HEK293 (cell line): ENCODE measurements around the gene ST3GAL5.

ENCODE experiments used
- CTCF ChIA-PET: fragments of 350-600 bp; formaldehyde crosslinking; extraction: SDS; loops from one replicate; lab custom pipeline; 2021; ENCODE audit warnings: antibody characterized with exemption; lab: Yijun Ruan, JAX
- POLR2A ChIA-PET: fragments of 300-600 bp; formaldehyde crosslinking; extraction: SDS; loops from one replicate; lab custom pipeline; 2020; ENCODE audit warnings: antibody characterized with exemption, inconsistent platforms; lab: Yijun Ruan, JAX
- H3K27ac ChIP-seq: fragments of 200-500 bp; sonication (Bioruptor generic); 2 replicates; pipeline ENCODE4 v1.5.1; 2014; ENCODE audit warnings: low read depth, low read length, control low read depth, inconsistent platforms; ENCODE audit errors: extremely low read depth
- H3K36me3 ChIP-seq, 2 experiments: fragments of 200-500 bp in 1 of 2; sonication (Bioruptor generic) in 1 of 2; 1 replicate in 1 of 2; 2 replicates in 1 of 2; pipeline ENCODE4 v1.5.1; 2014 to 2017; ENCODE audit warnings: inconsistent platforms in 2 of 2, low read length in 2 of 2; ENCODE audit not compliant: control insufficient read depth in 2 of 2, insufficient read depth in 1 of 2
- H3K4me1 ChIP-seq: fragments of 200-500 bp; sonication (Bioruptor generic); 2 replicates; pipeline ENCODE4 v1.5.1; 2014; ENCODE audit warnings: mild to moderate bottlenecking, low read length, inconsistent platforms; ENCODE audit not compliant: control insufficient read depth, insufficient read depth
- H3K4me3 ChIP-seq: 2 replicates; pipeline ENCODE4 v1.5.1; 2011; ENCODE audit warnings: low read depth, mild to moderate bottlenecking, control low read depth, low read length, moderate library complexity
- H3K9me3 ChIP-seq: fragments of 200-500 bp; sonication (Bioruptor generic); 2 replicates; pipeline ENCODE4 v1.5.1; 2014; ENCODE audit warnings: low read depth, low read length, inconsistent platforms; ENCODE audit not compliant: control insufficient read depth, insufficient read depth
- KLF9 ChIP-seq: fragments of 450-650 bp; formaldehyde crosslinking; IDR thresholded peaks from 2 replicates; pipeline ENCODE4 v1.5.1; 2016; ENCODE audit warnings: missing biosample characterization, missing genetic modification characterization, low read depth
- OSR2 ChIP-seq: fragments of 450-650 bp; formaldehyde crosslinking; IDR thresholded peaks from 2 replicates; pipeline ENCODE4 v1.5.1; 2016; ENCODE audit warnings: missing biosample characterization, missing genetic modification characterization
- PRDM4 ChIP-seq: fragments of 450-650 bp; formaldehyde crosslinking; IDR thresholded peaks from 2 replicates; pipeline ENCODE4 v1.5.1; 2017; ENCODE audit warnings: missing biosample characterization, missing genetic modification characterization
- TCF7L2 ChIP-seq: IDR thresholded peaks from 2 replicates; pipeline ENCODE4 v1.6.1; 2011; ENCODE audit warnings: low read depth, mild to moderate bottlenecking, inconsistent platforms, low read length, moderate library complexity, borderline replicate concordance
- ZBTB21 ChIP-seq: fragments of 450-650 bp; formaldehyde crosslinking; IDR thresholded peaks from 2 replicates; pipeline ENCODE4 v1.5.1; 2017; ENCODE audit warnings: missing biosample characterization, missing genetic modification characterization
- ZBTB49 ChIP-seq: fragments of 450-650 bp; formaldehyde crosslinking; IDR thresholded peaks from 2 replicates; pipeline ENCODE4 v1.5.1; 2016; ENCODE audit warnings: missing biosample characterization, missing genetic modification characterization, low read depth
- ZNF133 ChIP-seq: fragments of 450-650 bp; formaldehyde crosslinking; IDR thresholded peaks from 2 replicates; pipeline ENCODE4 v1.5.1; 2016; ENCODE audit warnings: missing biosample characterization, missing genetic modification characterization
- ZNF157 ChIP-seq: fragments of 450-650 bp; formaldehyde crosslinking; IDR thresholded peaks from 2 replicates; pipeline ENCODE4 v1.5.1; 2016; ENCODE audit warnings: missing biosample characterization, missing genetic modification characterization
- ZNF404 ChIP-seq: fragments of 450-650 bp; formaldehyde crosslinking; IDR thresholded peaks from 2 replicates; pipeline ENCODE4 v1.5.1; 2017; ENCODE audit warnings: missing biosample characterization, missing genetic modification characterization
- ZNF580 ChIP-seq: fragments of 450-650 bp; formaldehyde crosslinking; IDR thresholded peaks from 2 replicates; pipeline ENCODE4 v1.5.1; 2016; ENCODE audit warnings: missing biosample characterization, missing genetic modification characterization
- ZNF596 ChIP-seq: fragments of 450-650 bp; IDR thresholded peaks from 2 replicates; pipeline ENCODE4 v1.5.0; 2018; ENCODE audit warnings: missing biosample characterization, mild to moderate bottlenecking, missing genetic modification characterization, moderate library complexity
- TF ChIP-seq, protein P1 (sequence below): fragments of 450-650 bp; formaldehyde crosslinking; IDR thresholded peaks from 2 replicates; pipeline ENCODE4 v1.5.1; 2017; ENCODE audit warnings: missing biosample characterization, missing genetic modification characterization
- TF ChIP-seq, protein P2 (sequence below): fragments of 450-650 bp; formaldehyde crosslinking; IDR thresholded peaks from 2 replicates; pipeline ENCODE4 v1.5.1; 2016; ENCODE audit warnings: missing biosample characterization, missing genetic modification characterization
- TF ChIP-seq, protein P3 (sequence below): fragments of 450-650 bp; formaldehyde crosslinking; IDR thresholded peaks from 2 replicates; pipeline ENCODE4 v1.5.1; 2017; ENCODE audit warnings: missing biosample characterization, missing genetic modification characterization

Gene ST3GAL5

DNA sequence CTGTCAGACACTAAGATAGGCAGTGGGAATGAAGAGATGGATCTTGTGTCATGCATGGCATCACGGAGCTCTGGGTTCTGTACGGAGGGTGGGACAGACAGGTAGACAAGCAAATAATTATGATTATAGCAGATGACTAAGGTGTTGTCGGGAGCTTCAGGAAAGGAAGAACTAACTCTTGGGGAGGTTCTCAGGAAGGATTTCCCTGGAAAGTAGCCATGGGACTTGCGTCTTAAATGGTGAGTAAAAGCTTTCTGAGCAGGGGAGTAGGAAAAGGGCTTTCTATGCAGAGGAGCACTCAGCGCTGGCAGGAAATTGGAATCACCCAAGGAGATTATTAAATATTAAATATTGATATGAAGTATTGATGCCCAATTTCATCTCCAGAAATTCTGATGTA is 99.5 kb downstream of the ST3GAL5 start:
- no peak for TF ChIP-seq ZBTB49 (tag by site-specific recombination)
- POLR2A ChIA-PET, result no interaction called here
- CTCF ChIA-PET, result interaction anchor here (0.6 to 2.1 kb wide), 9 partner anchors 9 to 60 kb away, joined by 3 to 8 read pairs (median 3); no protein-coding TSS in a partner anchor
- H3K36me3 ChIP-seq, result no peaks in the 10 kb centered on the region
- H3K4me1 ChIP-seq, result peaks cover 12% of the 10 kb centered on the region; the same call in 1 of the 2 replicates
- H3K27ac ChIP-seq, result no peak overlapping the region
- no peak overlapping the region for H3K4me3 ChIP-seq
- H3K9me3 ChIP-seq, result no peaks in the 10 kb centered on the region

GRCh38 chr2:85788603-85789002 is 100.2 kb downstream of the ST3GAL5 start:
- Histone ChIP-seq H3K4me3 (no peak overlapping the region), H3K36me3 (no peaks in the 10 kb centered on the region), H3K9me3 (no peaks in the 10 kb centered on the region), H3K27ac (no peak overlapping the region), H3K4me1 (peaks cover 12% of the 10 kb centered on the region; the same call in 1 of the 2 replicates)
- POLR2A ChIA-PET, result no interaction called here
- CTCF ChIA-PET, result interaction anchor here (2.1 kb wide), 1 partner anchor 60 kb away, joined by 8 read pairs; no protein-coding TSS in a partner anchor
- TF ChIP-seq, protein P1, sequence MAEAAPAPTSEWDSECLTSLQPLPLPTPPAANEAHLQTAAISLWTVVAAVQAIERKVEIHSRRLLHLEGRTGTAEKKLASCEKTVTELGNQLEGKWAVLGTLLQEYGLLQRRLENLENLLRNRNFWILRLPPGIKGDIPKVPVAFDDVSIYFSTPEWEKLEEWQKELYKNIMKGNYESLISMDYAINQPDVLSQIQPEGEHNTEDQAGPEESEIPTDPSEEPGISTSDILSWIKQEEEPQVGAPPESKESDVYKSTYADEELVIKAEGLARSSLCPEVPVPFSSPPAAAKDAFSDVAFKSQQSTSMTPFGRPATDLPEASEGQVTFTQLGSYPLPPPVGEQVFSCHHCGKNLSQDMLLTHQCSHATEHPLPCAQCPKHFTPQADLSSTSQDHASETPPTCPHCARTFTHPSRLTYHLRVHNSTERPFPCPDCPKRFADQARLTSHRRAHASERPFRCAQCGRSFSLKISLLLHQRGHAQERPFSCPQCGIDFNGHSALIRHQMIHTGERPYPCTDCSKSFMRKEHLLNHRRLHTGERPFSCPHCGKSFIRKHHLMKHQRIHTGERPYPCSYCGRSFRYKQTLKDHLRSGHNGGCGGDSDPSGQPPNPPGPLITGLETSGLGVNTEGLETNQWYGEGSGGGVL, result no peak
- TF ChIP-seq OSR2 (tag by site-specific recombination), result no peak

- H3K36me3 ChIP-seq, result no peaks in the 10 kb centered on the region
- H3K4me3 ChIP-seq, result no peak overlapping the region
- H3K27ac ChIP-seq, result no peak overlapping the region
- peaks cover 12% of the 10 kb centered on the region; the same call in 1 of the 2 replicates for H3K4me1 ChIP-seq
- H3K9me3 ChIP-seq, result no peaks in the 10 kb centered on the region
- CTCF ChIA-PET, result no interaction called here
- TF ChIP-seq ZNF404 (tag by site-specific recombination), result no peak
- TF ChIP-seq, protein P2, sequence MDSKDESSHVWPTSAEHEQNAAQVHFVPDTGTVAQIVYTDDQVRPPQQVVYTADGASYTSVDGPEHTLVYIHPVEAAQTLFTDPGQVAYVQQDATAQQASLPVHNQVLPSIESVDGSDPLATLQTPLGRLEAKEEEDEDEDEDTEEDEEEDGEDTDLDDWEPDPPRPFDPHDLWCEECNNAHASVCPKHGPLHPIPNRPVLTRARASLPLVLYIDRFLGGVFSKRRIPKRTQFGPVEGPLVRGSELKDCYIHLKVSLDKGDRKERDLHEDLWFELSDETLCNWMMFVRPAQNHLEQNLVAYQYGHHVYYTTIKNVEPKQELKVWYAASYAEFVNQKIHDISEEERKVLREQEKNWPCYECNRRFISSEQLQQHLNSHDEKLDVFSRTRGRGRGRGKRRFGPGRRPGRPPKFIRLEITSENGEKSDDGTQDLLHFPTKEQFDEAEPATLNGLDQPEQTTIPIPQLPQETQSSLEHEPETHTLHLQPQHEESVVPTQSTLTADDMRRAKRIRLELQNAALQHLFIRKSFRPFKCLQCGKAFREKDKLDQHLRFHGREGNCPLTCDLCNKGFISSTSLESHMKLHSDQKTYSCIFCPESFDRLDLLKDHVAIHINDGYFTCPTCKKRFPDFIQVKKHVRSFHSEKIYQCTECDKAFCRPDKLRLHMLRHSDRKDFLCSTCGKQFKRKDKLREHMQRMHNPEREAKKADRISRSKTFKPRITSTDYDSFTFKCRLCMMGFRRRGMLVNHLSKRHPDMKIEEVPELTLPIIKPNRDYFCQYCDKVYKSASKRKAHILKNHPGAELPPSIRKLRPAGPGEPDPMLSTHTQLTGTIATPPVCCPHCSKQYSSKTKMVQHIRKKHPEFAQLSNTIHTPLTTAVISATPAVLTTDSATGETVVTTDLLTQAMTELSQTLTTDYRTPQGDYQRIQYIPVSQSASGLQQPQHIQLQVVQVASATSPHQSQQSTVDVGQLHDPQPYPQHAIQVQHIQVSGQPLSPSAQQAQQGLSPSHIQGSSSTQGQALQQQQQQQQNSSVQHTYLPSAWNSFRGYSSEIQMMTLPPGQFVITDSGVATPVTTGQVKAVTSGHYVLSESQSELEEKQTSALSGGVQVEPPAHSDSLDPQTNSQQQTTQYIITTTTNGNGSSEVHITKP (tag by site-specific recombination), result no peak
- no peak for TF ChIP-seq TCF7L2
- TF ChIP-seq, all 188 proteins: peak for 0
- POLR2A ChIA-PET, result no interaction called here
Measured at GRCh38 chr2:85787981-85788340, 100.8 kb downstream of the ST3GAL5 start.

GRCh38 chr2:85787282-85787980 is 101.4 kb downstream of the ST3GAL5 start:
- CTCF ChIA-PET, result interaction anchor here (1.2 kb wide), 1 partner anchor 58 kb away, joined by 3 read pairs; no protein-coding TSS in a partner anchor
- Histone ChIP-seq H3K27ac (no peak overlapping the region), H3K4me1 (peaks cover 8% of the 10 kb centered on the region; the same call in 1 of the 2 replicates), H3K9me3 (no peaks in the 10 kb centered on the region), H3K36me3 (no peaks in the 10 kb centered on the region), H3K4me3 (no peak overlapping the region)
- POLR2A ChIA-PET, result no interaction called here
- no peak for TF ChIP-seq PRDM4 (tag by site-specific recombination)
- TF ChIP-seq, protein P3, sequence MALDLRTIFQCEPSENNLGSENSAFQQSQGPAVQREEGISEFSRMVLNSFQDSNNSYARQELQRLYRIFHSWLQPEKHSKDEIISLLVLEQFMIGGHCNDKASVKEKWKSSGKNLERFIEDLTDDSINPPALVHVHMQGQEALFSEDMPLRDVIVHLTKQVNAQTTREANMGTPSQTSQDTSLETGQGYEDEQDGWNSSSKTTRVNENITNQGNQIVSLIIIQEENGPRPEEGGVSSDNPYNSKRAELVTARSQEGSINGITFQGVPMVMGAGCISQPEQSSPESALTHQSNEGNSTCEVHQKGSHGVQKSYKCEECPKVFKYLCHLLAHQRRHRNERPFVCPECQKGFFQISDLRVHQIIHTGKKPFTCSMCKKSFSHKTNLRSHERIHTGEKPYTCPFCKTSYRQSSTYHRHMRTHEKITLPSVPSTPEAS (tag by site-specific recombination), result no peak
- no peak for TF ChIP-seq ZNF580 (tag by site-specific recombination)
- TF ChIP-seq ZNF157 (tag by site-specific recombination), result no peak
- TF ChIP-seq ZNF596 (tag by site-specific recombination), result no peak
- no peak for TF ChIP-seq KLF9 (tag by site-specific recombination)
- no peak for TF ChIP-seq ZNF133 (tag by site-specific recombination)
- no peak for TF ChIP-seq ZBTB21 (tag by site-specific recombination)
